GM12801 (cell line): ENCODE measurements around the gene SDK2.

Experiments used
- TF ChIP-seq, protein P1 (sequence below): IDR thresholded peaks from one replicate; pipeline ENCODE4 v1.5.1; 2011; ENCODE audit warnings: control low read depth; ENCODE audit not compliant: insufficient read length; ENCODE audit errors: extremely low read depth

SDK2 gene

DNA sequence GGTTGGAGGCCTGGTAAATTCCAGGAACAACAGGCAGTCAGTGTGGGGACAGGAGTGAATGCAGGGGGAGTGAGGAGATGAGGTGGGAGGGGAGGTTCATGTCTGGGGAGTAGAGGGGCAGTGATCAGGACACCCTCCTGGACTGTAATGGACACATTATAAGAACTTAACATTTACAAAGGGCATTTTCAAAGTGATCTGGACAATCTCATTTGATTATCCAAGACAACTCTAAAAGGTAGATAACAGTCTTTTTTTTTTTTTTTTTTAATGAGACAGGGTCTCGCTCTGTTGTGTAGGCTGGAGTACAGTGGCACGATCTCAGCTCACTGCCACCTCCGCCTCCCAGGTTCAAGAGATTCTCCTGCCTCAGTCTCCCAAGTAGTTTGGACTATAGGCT, 5.7 kb downstream of the SDK2 start:
- TF ChIP-seq, protein P1, sequence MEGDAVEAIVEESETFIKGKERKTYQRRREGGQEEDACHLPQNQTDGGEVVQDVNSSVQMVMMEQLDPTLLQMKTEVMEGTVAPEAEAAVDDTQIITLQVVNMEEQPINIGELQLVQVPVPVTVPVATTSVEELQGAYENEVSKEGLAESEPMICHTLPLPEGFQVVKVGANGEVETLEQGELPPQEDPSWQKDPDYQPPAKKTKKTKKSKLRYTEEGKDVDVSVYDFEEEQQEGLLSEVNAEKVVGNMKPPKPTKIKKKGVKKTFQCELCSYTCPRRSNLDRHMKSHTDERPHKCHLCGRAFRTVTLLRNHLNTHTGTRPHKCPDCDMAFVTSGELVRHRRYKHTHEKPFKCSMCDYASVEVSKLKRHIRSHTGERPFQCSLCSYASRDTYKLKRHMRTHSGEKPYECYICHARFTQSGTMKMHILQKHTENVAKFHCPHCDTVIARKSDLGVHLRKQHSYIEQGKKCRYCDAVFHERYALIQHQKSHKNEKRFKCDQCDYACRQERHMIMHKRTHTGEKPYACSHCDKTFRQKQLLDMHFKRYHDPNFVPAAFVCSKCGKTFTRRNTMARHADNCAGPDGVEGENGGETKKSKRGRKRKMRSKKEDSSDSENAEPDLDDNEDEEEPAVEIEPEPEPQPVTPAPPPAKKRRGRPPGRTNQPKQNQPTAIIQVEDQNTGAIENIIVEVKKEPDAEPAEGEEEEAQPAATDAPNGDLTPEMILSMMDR: no peak

DNA sequence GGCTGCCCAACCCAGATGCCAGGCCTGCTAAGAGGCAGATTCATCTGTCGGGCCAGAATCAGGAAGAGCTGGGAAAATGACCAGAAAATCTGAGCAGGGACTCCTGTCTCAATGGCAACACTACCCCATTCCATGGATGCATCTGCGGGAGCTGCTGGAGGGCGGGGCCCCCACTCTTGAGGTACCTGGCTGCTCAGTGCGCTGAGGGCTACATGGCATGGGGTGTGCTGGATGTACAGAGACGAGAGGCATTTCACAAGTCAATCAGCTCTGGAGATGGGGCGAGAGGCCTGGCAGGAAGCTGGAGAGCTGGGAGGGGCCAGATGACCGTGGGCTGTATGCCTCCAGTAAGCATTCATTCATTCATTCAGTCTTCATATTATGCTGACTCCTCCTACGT, 6.4 kb downstream of the SDK2 start:
- TF ChIP-seq, protein P1: no peak

DNA sequence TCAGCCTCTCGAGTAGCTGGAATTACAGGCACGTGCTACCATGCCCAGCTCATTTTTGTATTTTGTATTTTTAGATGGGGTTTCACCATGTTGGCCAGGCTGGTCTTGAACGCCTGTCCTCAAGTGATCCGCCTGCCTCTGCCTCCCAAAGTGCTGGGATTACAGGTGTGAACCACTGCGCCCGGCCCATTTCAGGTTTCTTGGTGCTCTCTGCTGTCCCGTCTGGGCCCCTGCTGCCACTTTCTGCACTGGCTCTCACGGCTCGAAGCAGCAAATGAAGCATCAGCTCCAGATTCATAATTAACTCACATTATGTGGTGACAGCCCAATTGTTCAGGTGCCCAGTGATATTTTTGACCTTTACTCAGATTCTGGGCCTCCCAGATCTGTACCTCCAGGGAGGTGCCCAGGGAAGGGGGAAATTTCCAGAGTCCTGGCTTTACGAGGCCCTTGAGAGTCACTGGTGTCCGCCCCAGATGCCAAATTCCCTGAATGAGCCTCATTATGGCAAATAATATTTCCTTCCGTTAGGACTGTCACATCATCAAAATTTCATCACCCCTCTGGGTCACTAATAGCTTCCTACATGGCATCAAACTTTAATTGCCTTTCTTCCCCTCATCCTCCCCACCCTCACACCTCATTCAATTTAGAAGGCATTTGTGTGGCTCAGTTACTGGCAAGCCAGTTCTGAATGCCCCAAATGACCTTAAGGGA, 9.0 kb downstream of the SDK2 start:
- TF ChIP-seq, protein P1: no peak

DNA sequence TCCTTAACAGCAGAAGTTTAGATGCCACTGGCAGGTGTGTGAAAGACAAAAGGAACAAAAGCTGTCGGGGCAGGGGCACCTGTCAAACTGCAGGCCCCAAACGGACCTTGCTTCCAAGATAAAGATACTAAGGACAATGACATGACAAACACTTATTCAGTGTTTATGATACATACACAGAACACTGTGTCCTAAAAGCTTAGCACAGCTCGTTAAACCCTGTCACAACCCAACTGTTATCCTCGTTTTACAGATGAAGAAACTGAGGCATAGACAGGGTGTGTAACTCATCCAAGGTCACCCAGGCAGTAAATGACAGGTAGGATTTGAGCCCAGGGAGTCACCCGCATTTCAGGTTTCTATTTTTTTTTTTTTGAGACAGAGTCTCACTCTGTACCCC, 9.6 kb downstream of the SDK2 start:
- TF ChIP-seq, protein P1: no peak

DNA sequence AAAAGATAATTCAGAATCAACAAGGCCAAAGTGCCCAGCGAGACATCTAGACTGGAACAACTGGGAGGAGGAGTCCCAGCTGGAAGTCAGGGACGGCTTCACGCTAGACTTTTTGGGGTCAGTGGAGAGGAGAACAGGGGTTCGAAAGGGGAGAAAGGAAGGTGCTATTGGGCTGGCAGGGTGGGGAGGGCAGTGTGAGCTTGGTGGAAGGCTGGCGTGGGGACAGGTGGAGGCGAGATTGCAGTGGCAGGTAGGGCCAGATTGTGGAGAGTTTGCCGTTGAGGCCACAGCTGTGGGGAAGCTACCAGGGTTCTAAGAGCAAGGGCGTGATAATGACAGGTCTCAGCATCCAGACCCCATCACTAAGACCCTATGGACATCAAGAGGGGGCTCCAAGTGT, 10.5 kb downstream of the SDK2 start:
- TF ChIP-seq, protein P1: no peak

DNA sequence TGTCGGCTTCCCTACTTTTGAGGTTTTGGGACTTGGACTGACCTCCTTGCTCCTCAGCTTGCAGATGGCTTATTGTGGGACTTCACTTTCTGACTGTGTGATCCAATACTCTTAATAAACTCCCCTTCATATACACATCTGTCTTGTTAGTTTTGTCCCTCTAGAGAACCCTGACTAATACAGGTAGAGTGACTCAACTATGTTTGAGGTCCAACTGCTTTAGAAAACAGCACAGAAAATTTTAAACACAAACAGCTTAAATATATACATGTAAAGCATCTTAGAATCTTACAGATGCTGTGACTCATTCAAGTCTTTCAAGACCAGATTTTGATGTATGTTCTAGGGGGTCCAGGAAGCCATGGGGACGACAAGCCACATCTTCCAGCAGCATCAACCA, 11.7 kb downstream of the SDK2 start:
- TF ChIP-seq, protein P1: no peak

DNA sequence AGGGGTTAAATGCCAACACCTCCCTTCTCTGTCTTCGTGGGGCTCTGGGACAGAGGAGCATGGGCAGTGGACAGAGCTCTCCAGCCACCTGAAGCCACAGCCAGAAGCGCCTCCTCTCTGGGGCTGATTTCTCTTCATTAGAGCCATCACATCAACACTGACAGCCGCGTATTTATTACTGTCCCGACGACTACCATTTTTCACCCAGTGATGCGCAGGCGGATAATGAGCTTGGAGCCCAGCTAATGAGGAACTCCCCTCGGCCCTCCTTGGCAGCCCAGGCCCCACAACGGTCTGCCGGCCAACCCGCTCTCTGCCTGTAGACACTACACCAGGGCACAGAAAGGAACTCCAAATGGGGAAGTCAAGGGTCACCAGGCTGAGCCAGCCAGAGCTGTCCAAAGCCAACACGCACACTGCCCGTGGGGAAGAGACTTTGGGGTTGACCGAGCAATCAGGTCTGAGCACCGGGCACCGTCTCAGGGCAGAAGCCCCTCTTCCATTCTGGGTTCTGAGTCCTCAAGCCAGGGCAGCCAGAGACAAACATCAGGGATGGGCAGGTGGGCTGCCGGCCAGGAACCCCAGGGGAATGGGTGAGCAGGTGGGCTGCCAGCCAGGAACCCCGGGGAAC, 13.2 kb downstream of the SDK2 start:
- TF ChIP-seq, protein P1: no peak
